HFF-Myc (cell line): Measurements from ENCODE around the gene TIMP3.

Experiments
- DNase-seq: peaks from one replicate; pipeline ENCODE4 v3.0.0-alpha.2; 2011; ENCODE audit warnings: low read depth; ENCODE audit errors: extremely low read depth
- H3K4me3 ChIP-seq: replicated peaks from 2 replicates; pipeline ENCODE4 v1.5.1; 2011; ENCODE audit warnings: low read depth, mild to moderate bottlenecking, control low read depth, low read length
- TF ChIP-seq, protein P1 (sequence below): IDR thresholded peaks from 2 replicates; pipeline ENCODE4 v1.5.1; 2012; ENCODE audit warnings: mild to moderate bottlenecking, low read depth, low read length, control low read depth; ENCODE audit errors: missing control alignments

The TIMP3 gene

DNA sequence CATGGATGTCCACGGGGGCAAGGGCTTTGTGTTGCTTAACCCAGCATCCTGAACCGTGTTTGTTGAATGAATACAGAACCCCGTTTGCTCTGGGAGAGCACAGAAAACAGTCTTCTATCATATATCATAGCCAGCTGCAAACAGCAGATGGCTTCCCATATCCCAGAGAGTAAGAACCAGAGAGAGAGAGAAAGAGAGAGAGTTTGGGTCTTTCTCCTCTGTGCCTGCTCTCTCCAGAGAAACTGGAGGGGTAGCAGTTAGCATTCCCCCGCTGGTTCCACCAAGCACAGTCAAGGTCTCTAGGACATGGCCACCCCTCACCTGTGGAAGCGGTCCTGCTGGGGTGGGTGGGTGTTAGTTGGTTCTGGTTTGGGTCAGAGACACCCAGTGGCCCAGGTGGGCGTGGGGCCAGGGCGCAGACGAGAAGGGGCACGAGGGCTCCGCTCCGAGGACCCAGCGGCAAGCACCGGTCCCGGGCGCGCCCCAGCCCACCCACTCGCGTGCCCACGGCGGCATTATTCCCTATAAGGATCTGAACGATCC lies 440 bp upstream of the TIMP3 start:
- no peak for DNase-seq
- H3K4me3 ChIP-seq: peak overlapping the region; percentile 95
- TF ChIP-seq, protein P1, sequence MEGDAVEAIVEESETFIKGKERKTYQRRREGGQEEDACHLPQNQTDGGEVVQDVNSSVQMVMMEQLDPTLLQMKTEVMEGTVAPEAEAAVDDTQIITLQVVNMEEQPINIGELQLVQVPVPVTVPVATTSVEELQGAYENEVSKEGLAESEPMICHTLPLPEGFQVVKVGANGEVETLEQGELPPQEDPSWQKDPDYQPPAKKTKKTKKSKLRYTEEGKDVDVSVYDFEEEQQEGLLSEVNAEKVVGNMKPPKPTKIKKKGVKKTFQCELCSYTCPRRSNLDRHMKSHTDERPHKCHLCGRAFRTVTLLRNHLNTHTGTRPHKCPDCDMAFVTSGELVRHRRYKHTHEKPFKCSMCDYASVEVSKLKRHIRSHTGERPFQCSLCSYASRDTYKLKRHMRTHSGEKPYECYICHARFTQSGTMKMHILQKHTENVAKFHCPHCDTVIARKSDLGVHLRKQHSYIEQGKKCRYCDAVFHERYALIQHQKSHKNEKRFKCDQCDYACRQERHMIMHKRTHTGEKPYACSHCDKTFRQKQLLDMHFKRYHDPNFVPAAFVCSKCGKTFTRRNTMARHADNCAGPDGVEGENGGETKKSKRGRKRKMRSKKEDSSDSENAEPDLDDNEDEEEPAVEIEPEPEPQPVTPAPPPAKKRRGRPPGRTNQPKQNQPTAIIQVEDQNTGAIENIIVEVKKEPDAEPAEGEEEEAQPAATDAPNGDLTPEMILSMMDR: no peak

DNA sequence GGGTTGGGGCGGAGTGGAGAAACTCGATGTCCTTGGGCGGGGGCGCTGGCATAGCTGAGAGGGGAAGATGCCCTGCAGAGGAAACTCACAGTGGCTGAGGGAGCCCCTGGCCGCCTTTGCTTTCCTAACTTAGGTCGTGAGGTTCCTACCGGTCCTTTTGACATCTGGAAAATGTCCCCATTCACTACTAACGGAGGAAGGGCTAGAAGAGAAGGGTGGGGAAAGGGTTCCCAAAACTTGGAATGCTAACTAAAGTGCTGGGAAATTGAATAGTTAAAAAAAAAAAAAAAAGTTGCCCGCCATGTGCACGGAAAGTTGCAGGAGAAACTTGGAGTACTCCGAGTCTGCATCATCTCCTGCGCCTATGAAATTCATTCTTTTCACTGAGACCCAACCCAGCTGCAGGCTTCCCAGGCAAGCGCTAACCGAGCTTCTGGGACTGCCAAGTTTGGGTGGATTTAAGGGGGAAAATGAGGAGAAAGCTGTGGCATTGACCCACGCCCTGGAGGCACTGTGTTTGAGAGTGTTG lies 796 bp downstream of the TIMP3 start:
- no peak for DNase-seq
- TF ChIP-seq, protein P1: no peak
- peak overlapping the region; percentile 95 for H3K4me3 ChIP-seq

DNA sequence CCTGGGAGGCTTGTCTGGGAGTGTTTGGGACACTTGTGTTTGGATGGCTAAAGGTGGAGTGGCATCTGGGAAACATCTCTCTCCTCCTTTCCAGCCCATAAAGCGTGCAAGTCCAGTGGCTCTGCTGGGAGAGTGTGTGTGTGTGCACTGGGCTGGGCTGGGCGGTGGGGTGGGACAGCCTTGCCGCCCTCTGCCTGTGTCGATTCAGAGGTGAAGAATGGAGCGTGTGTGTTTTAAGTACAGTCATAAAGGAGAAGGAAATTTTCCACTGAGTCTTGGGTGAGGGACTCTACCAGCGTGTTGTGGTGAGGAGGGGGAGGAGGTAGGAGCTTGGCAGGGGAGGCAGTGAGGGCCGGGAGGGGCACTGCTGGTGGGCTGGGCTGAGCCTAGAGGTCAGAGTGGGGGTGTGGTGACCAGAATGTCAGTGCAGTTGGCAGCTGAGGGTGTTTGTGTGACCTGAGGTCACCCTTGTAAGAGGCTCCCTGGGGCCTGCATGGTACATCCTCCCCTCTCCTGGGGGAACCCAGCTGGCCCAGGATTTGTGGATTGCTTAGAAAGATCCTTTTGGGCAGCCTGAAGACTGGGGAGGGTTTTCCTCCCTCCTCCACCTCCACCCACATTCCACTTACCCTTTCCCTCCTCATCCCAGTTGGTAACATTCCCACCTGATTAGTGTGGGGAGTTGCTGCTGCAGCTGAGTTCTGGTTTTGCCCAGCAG lies 1.7 kb downstream of the TIMP3 start:
- TF ChIP-seq, protein P1: no peak
- H3K4me3 ChIP-seq: peak overlapping the region; percentile 95
- no peak for DNase-seq

DNA sequence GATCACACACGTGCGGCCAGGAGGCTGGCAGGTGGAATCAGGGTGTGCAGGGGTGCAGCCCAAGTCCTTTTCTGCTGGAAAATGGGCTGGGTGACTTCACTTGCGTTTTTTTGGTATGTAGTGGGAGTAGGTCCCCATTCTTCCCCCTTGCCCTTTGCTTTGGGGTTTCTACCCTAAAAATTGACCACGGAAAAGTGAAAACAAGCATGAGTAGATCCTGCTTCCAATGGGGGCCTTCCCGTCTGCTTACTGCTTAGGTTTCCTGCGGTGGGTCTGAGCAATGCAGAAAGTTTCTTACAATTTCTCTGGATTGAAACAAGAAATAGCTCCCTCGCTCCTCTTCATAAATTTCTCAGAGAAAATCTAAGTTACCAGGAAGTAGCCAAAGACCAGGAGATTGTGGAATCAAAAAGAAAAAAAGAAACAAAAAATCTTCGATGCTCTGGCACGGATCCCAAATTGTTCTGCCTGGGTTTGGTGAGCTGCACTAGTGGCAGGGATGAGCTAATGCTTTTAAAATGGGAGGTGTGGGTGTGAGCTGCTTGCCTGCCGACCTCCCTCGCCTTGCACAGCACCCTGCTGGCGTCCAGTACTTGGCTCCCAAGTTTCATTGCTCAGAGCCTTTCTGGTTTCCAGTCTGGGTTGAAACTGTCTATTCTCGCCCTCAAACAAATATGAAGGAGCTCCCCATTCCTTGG lies 2.4 kb downstream of the TIMP3 start:
- DNase-seq: no peak
- peak overlapping the region; percentile 95 for H3K4me3 ChIP-seq
- TF ChIP-seq, protein P1: no peak

DNA sequence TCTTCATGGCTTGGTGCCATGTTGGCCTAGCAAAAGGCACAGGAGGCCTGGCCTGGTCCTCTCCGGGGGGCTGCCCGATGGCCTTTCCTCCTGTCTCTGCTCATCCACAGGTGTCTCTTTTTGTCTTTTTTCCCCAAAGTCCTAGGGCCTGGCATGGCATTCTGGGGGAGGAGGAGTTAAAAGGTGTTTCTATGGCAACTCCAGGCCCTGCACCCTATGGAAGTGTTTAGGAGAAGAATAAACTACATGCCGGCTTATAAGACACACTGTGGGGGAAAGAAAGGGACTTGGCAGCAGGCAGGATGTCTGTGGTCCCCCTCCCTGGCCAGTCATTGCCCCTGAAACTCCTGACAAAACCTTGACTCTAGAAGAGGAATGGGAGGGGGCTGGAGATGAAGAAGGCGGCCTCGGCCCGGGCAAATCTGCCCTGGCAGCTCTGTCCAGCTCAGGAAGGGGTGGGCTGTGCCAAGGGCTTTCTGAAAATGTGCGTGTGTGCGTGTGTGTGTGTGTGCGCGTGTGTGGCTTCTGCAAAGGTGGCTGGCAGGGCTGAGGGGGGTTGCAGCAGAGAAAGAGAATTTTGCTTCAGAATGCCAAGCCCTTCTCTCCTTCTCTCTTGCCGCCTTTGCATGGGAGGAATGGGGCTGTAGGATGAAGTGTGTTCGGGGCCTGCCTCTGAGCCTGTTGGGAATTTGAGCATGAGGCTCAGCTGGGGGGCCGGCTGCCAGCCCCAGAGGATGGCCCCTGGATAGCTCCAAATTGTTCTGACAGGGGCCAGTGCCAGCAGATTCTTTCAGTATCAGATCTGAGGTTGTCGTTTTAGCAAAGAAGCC lies 3.2 kb downstream of the TIMP3 start:
- H3K4me3 ChIP-seq: peak overlapping the region; percentile 95
- TF ChIP-seq, protein P1: no peak
- DNase-seq: no peak

DNA sequence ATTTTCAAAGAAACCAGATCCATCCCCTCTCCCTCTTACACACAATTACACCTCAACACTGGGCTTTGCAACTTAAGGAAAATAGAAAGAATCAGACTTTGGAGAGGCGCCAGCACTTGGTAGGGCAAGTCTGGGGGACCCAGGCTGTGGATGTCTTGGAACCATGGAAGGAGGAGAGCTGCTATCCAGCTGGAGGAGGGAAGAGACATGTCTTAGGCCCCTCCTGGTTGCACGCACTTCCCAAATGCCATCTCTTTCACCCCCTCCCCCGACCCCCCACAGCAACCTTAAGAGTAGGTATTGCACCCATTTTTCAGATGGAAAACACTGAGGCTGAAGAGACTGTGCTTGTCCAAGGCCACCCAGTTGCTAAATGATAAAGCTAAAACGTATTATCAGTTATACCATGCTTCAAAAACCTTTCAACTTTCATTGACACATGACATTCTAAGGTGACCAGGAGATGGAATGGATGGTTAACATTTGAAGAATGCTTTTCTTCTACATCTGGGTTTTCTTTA lies 3.9 kb downstream of the TIMP3 start:
- TF ChIP-seq, protein P1: no peak
- peak overlapping the region; percentile 95; the same call in 1 of the 2 replicates for H3K4me3 ChIP-seq
- no peak for DNase-seq
